HL-60/S4 treated with retinoic acid at 250 ng/mL for 4 days and 3 days (cell line): ENCODE measurements around the gene ADAMTS17.

Experiments used
- in situ Hi-C: fragments of 300-500 bp; cut with MboI; formaldehyde crosslinking; loops from 2 replicates; pipeline ENCODE4 v1.7.0; 2022; ENCODE audit warnings: low sequenced_read_pairs

ADAMTS17 gene

DNA sequence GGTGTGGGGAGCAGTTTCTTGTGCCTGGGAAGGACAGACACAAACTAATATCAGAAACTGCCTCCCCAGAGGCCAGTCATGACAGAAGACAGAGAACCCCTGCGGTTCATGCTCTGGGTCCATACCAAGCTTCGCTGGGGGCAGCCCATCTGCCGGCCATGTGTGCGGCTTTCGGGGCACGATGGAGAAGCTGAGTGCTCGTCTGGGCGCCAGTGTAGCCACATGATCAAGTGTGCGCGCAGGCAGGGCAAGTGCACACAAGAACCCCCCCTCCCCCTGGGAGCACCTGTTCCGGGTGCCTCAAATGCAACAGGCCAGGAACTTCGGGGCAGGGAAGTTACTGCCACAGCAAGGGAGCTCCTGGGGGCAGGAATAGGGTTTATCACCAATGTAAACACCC is 1.8 kb downstream of the ADAMTS17 start:
- in situ Hi-C loops = loop anchor here (10.0 kb wide), 1 partner anchor 405 kb away; no protein-coding TSS in a partner anchor

- in situ Hi-C loops = loop anchor here (10.0 kb wide), 1 partner anchor 405 kb away; no protein-coding TSS in a partner anchor
Measured at GRCh38 chr15:100339451-100339850, 2.3 kb downstream of the ADAMTS17 start.

- in situ Hi-C loops = loop anchor here (10.0 kb wide), 1 partner anchor 404 kb away; no protein-coding TSS in a partner anchor
Measured at GRCh38 chr15:100338971-100339444, 2.8 kb downstream of the ADAMTS17 start.

GRCh38 chr15:100338247-100338646 is 3.5 kb downstream of the ADAMTS17 start:
- in situ Hi-C loops = loop anchor here (10.0 kb wide), 1 partner anchor 403 kb away; no protein-coding TSS in a partner anchor

- in situ Hi-C loops = loop anchor here (10.0 kb wide), 1 partner anchor 403 kb away; no protein-coding TSS in a partner anchor
Measured at GRCh38 chr15:100337096-100338044, 4.4 kb downstream of the ADAMTS17 start.

- in situ Hi-C loops = loop anchor here (10.0 kb wide), 1 partner anchor 401 kb away; no protein-coding TSS in a partner anchor
Measured at GRCh38 chr15:100336061-100336460, 5.7 kb downstream of the ADAMTS17 start.

GRCh38 chr15:100335335-100335999 is 6.3 kb downstream of the ADAMTS17 start:
- in situ Hi-C loops = loop anchor here (10.0 kb wide), 1 partner anchor 401 kb away; no protein-coding TSS in a partner anchor

GRCh38 chr15:100334905-100335304 is 6.9 kb downstream of the ADAMTS17 start:
- in situ Hi-C loops = loop anchor here (10.0 kb wide), 1 partner anchor 400 kb away; no protein-coding TSS in a partner anchor

DNA sequence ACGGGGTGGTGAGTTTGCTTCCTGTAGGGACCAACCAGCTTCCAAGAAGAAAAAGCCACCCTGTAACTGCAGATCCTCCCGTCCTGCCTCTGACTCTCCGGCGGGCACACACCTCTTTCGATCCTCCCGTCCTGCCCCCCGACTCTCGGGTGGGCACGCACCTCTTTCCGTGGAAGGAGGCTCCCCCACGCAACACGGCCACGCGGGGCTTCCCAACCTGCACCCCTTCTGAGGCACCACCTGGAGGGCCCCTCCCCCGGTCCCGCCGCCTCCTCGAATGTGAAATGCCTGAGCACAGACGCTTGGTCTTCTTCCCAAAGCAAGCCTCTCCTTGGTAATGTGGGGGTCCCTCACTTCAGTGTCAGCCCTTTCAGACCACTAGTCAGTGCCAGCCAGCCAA is 7.3 kb downstream of the ADAMTS17 start:
- in situ Hi-C loops = loop anchor here (10.0 kb wide), 1 partner anchor 400 kb away; no protein-coding TSS in a partner anchor

GRCh38 chr15:100334015-100334414 is 7.8 kb downstream of the ADAMTS17 start:
- in situ Hi-C loops = loop anchor here (10.0 kb wide), 1 partner anchor 399 kb away; no protein-coding TSS in a partner anchor

DNA sequence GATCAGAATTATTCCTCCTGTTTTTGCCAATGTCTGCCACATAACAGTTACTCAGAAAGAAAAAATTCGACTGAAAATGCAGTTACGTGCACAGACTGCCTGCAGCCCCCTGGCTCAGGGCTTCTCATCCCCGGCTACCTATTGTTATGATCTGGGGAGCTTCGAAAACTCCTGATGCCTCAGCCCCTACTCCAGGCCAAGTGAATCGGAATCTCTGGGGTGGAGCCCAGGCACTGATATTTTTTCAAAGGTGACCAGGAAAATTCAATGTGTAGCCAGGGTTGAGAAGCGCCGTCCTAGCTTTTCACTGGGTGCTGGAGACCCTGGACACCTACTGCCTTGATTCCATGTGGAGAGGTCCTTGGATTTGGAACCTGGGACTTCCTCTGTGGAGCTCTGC is 8.5 kb downstream of the ADAMTS17 start:
- in situ Hi-C loops = loop anchor here (10.0 kb wide), 1 partner anchor 398 kb away; no protein-coding TSS in a partner anchor

DNA sequence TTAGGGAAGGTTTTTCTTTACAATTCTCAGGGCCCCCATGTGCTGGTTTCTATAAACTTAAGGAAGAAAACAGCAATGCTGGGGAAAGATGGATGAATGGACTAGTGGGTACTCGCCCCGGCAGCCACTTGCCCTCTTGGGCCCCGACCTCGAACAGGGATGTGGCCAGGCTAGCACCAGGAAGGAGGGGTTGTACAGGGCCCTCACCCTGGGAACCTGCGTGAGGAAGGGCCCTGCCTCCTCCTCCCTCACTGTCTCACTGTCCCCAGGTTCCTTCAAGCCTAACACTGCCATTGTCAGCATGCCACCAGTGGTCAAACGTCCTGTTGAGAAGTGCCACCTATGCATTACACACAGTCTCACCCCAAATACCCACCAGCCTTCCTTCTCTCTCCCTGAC is 9.1 kb downstream of the ADAMTS17 start:
- in situ Hi-C loops = loop anchor here (10.0 kb wide), 1 partner anchor 398 kb away; no protein-coding TSS in a partner anchor

DNA sequence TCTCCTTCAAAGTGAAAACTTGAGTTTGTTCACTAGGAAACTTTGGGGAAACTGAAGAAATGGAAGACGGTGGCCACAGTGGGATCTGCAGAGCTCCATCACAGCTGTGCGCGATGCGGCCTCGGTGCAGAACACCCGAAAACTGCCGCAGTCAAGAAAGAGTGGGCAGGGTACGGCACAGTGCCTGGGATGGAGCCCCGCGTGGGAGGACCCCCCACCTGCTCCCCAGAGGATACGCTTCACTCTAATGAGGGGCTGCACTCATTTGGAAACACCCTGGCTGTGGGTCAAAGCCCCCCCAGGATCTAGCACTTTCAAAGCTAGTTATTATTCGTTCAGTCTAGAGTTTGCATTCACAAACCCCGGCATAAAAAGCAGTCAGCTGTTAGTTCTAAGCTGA is 9.5 kb downstream of the ADAMTS17 start:
- in situ Hi-C loops = loop anchor here (10.0 kb wide), 1 partner anchor 397 kb away; no protein-coding TSS in a partner anchor

DNA sequence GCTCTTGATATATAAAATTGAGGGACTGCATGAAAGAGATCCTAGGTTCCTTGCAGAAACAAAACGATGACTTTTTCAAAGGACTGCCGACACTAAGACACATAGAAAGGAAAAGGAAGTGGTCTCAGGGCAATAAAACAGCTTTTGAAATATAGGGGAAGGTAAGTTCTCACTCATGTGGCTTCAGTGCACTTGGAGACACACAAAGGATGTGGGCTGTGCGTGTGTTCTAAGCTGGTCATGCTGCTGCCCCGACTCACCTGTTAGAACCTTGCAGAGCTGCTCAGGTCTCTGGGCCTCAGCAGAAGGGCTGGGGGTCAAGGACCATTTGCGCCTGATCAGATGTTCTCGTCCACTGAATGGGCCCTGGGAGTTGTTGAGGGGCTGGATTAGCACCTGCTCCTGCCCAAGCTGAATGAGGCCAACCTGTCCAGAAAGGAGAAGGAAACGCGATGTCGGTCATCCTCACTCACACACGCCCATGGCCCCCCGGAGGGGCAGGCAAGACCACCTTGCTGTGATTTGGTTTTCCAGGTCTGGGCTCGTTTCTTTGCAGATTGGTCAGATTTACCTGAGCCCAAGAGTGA is 11.1 kb downstream of the ADAMTS17 start:
- in situ Hi-C loops = loop anchor here (10.0 kb wide), 1 partner anchor 396 kb away; no protein-coding TSS in a partner anchor

DNA sequence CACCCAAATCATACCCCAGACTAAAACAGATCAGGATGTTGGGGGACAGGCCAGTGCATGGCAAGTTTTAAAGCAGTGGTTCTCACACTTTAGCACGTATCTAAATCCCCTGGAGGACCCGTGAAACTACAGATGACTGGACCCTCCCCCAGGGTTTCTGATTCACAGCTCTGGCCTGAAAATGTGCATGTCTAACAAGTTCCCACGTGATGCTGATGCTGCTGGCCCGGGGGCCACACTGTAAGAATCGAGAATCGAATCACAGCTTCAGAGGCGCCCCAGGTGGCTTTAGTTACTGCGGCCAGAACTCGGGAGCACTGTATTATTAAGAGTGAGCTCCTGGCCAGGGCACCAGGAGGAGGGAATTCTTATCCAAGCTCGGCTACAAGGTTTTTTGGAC is 11.6 kb downstream of the ADAMTS17 start:
- in situ Hi-C loops = loop anchor here (10.0 kb wide), 1 partner anchor 395 kb away; no protein-coding TSS in a partner anchor

DNA sequence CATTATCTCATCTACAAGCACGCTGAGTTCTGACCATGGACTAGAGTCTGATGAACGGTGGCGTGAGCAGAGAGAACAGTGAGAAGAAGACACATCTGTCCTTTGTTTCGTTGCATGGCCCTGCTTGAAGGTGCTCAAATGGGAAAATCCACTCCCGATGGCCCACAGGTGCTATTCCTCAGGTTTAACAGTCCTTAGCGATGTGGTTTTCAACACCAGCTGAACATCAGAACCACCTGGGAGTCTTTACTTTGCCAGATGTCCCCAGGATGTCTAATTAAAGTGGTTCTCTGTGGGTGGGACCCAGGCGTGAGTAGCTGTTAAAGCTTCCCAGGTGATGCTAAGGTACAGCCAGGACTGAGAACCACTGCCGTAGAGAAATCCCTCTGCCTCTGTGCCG is 13.0 kb downstream of the ADAMTS17 start:
- in situ Hi-C loops = no loop called here

GRCh38 chr15:100318880-100319279 is 22.9 kb downstream of the ADAMTS17 start:
- in situ Hi-C loops = no loop called here

GRCh38 chr15:100314809-100315400 is 26.9 kb downstream of the ADAMTS17 start:
- in situ Hi-C loops = no loop called here

DNA sequence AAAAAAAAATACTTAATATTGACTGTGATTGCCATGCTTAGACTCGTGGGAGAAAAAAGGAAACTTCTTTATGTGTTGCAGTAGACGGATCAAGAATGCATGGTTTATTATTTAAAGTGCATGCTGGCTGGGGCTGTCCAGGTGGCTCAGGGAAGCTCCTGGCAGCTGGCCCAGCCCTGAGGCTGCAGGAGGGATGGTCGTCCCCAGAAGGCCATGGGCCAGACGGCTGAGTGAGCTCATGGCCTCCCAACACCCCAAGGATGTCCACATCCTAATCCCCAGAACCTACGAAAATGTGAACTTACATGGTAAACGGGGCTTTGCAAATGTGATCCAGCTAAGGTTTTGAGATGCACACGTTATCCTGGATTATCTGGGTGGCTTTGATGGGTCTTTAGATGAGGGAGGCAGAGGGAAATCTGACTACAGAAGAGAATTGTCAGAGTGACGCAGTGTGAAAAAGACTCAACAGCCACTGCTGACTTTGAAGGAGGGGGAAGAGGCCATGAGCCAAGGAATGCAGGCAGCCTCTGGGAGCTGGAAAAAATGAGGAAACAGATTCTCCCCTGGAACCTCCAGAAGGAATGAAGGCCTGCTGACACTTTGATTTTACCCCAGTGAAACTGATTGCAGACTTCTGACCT is 29.8 kb downstream of the ADAMTS17 start:
- in situ Hi-C loops = no loop called here
